Stromal cell of bone marrow (primary cell): ENCODE measurements around the gene PPHLN1.
A peak's percentile ranks its signal among the peaks of the same experiment; 100 is the strongest.
"Not testable (repeated sequence)": the region's sequence is repeated elsewhere in the genome, so short reads cannot be mapped to it uniquely, and the experiment has no call there.

Source experiments
- DNase-seq: peaks from one replicate; pipeline ENCODE4 v3.0.0-alpha.2; 2012; ENCODE audit warnings: low read depth

Gene PPHLN1

DNA sequence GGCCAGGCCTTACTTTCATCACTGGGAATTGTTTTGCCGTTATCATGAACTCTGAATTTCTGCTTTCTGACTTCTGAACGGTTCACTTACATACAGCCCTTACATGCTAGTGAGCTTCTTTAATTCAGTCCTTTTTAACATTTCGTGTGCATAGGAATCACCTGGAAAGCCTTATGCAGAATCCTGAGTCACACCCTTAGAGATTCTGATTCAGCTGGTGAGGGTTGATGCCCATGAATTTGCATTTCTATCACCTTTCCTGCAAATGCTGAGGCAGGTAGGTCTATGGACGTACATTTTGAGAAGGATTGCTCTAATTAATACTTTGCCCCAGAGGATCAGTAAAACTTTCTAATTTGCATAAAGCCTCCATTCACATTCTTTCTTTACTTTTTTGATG lies 44.0 kb downstream of the PPHLN1 start:
- DNase-seq, result no peak

DNA sequence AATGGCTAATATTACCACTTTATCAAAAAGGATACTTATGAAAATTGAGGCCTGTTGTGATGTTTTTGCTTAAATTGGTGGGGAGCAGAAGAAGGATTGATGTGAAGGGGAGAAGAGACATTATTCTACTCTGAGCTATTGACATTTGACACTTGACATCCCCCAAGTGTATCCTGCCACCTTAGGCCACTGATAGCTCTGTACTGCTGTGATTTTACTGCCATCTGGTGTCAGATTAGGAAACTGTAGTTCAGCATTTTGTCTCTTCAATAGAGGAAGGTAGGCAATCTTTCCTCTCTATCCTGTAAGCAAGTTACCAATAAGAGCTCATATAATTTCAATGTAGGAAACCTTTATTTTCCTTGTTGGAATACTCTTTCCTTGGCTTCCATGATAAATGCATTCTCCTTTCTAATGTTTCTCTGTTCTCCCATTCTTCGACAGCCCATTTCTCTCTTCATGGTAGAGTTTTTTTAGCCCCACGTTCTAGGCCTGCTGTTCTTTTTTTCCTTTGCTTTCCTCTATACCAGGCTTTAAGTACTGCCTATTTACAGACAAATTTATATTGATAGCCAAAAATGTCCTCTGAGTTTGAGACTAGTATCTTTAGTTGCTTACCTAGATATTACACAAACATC lies 46.3 kb downstream of the PPHLN1 start:
- peak; percentile 18 for DNase-seq

DNA sequence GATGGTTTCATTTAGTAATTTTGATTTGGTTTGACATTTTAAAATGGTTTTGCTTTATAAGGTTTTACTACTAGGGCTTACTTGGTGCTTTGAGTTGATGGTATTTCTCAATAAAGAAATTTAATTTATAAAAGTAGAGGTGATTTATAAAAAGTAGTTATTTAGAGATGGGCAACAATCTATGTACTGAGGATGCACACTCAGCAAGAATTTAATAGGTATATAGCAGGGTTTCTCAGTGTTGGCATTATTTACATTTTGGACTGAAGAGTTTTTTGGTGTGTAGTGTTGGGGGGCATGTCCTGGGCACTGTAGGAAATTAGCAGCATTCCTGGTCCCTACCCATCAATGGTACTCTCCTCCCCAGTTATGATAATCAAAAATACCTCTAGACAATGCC lies 47.7 kb downstream of the PPHLN1 start:
- DNase-seq, result no peak

DNA sequence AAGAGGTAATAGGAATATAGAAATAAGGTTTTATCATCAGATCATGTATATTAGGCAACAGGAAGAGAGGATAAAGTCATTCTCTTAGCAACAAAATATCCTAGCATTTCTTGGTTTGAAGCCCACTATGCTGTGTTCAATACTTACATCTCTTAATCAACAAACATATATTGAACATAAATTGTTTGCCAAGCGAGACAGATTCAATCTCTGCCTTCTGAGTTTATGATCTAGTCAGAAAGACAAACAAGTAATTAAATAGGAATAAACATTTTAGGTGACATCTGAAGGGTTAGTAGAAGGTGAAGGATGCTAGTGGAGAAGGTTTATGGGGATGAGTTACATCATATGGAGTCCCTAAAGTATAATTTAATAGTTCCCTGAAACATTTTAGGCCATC lies 54.8 kb downstream of the PPHLN1 start:
- no peak for DNase-seq

DNA sequence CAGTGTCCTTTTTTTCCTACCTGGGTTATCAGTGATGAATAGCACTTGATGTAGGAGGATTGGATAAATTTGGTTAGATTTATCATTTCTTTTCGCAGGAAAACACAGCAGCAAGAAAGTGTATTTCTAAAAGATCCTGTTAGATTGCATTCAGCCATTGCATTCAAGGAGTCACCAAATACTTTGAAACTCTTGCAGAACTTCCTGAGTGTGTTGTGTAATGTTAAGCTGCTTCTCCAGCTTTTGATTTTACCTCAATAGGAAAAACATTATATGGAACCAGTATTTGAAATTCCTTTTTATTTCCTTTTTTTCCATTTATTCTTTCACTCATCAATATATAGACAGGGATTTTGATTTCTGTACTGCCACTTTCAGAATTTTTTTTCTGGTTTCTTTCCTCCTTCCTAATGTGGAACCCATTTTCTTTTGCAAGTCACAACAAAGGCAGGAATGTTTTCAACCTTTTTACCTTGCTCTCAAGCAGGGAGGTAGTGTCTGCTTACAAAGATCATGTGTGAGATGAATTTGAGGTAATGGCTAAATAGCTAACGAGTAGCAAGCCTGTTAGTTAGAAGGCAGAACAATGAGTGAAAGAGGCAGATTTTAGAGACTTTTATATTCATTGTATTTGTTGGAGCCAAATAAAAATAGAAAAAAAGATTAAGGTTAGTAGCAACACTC lies 56.2 kb downstream of the PPHLN1 start:
- peak; percentile 3 for DNase-seq

DNA sequence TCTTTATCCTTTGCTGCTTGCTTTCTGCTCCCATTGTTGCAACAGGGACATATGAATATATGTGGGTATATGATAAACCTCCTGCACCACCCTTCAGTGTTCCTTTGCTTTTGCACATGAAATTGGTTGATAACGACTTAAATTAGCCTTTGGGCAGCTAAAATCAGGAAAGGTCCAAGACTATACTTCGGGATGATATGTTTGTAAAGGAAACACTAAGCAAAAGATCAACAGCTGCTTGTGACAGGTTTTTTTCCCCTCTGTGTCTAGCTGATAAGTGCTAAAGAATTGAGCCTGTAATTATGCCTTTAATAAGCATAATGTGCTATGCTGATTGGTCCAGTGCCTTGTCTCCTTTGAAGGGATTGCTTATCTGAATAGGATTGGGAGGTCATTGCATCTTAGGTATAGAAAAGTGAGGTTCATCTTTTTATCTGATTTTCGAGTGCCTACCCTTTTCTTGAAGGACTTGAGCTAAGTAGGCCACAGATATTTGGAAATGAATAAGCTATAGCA lies 59.4 kb downstream of the PPHLN1 start:
- no peak for DNase-seq

DNA sequence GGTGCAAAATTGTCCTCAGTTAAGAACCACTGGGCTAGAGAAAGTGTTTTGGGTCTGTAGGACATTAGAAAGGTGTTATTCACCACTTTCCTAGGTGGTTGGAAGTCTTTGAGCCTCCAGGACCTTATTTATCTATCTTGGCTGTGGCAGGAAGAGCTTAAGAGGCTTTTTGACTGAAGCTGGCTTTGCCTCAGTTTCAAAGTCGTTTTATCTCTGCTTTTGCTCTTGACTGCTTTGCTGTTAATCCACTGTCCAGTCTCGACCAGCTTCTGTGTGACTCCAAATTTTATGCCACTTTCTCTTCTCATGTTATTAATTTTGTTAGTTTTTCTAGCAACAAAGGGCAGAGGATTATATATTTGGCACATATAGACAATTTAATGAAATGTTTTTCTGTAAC lies 60.3 kb downstream of the PPHLN1 start:
- DNase-seq, result no peak

DNA sequence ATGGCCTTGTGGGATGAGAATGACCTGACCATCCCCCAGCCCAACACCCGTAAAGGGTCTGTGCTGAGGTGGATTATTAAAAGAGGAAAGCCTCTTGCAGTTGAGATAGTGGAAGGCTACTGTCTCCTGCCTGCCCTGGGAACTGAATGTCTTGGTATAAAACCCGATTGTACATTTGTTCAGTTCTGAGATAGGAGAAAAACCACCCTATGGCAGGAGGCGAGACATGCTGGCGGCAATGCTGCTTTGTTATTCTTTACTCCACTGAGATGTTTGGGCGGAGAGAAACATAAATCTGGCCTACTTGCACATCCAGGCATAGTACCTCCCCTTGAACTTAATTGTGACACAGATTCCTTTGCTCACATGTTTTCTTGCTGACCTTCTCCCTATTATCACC lies 62.1 kb downstream of the PPHLN1 start:
- DNase-seq, result not testable (repeated sequence)

DNA sequence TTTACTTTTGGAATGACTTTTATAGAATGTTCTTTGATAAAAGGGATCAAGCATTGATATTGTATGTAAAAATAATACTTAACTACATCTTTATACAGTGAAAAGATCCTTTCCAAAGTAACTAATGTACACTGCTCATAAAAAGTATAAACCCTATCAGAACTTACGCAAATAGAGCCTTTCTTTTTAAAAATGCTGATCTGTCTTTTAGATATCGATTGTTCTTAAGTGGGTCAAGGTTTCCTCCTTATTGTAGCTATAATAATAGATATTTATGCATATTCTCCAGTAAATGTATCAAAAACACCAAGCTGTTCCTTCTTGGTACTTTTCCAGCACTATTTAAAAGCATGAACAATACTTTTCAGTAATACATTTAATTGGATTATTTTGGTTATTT lies 68.5 kb downstream of the PPHLN1 start:
- no peak for DNase-seq

DNA sequence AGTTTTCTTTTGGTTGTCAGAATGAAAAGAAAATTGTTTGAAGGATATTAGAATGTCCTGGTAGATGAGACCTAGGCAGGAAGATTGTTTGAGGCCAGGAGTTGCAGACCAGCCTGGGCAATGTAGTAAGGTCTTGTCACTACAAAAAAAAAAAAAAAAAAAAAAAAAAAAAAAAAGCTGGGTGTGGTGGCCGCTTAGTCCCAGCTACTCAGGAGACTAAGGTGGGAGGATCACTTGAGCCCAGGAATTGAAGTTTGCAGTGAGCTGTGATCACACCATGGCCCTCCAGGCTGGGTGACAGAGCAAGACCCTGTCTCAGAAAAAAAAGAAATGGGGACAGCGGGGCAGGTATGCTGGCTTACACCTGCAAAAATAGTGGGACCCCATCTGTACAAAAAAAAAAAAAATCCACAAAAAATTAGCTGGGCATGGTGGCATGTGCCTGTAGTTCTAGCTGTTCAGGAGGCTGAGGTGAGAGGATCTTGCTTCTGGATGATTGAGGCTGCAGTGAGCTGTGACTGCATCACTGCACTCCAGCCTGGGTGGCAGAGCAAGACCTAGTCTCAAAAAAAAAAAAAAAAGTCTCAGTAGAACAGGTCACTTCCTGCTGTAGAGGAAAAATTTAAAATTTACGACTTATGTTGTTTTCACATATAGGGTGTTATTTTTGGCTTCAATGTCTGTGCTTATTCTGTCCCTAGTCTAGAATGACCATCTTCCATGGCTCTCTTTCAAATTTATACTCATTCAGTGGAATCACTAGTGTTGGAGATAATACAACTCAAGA lies 70.7 kb downstream of the PPHLN1 start:
- DNase-seq, result no peak

DNA sequence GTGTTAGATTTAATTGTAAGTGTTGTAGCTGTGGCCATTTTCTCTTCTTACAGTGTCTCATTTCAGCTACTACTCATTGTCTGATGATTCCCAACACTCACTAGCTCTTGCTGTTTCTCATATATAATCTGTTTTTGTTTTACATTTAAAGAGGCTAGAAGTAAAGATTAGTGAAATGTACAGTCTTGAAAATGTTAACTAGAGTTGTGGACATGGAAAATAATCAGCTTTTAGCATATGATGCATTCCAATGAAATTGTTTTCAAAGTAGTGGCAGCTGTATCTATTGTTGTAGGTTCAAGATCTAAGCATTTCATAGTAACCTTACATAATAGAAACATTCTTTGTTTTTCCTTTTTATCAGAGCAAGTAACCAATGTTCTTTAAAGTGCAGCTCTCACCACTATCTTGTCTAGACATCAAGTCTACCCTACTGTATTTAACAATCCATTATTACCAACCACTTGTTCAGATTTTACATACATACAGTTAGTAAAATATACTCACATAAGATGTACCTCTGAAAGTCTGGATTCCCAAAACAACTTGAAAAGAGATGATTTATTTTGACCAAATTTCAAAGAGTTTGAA lies 76.9 kb downstream of the PPHLN1 start:
- DNase-seq, result no peak

DNA sequence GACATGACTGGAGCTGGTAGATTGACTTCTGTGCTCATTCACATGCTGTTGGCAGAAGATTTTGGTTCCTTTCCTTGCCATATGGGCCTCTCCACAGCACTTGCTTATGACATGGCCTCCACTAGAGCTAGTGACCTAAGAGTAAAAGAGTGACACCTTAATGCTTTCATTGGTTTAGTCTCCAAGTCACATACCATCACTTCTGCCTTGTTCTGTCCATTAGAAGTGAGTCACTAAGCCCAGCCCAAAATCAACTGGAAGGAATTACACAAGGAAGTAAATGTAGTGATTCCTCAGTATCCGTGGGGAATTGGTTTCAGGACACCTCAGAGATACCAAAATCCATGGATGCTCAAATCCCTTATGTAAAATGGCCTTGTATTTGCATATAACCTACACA lies 81.3 kb downstream of the PPHLN1 start:
- DNase-seq, result no peak

DNA sequence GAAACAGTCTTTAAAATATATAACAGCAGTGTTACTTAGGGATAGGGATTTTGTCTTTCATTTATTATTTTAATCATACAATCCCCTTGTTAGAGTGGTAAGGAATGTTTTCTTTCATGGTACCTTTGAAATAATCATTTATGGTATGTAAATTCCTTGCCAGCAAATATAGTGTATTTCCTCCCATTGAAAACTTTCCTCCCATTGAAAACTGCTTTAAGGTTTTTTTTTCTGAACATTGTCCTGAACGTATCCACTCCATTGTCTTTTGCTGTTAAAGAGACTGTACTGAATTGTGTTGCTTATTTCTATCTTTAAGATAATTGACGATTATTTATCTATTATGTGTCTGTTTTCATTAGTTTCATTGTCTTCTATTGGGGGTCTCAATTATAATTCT lies 83.5 kb downstream of the PPHLN1 start:
- DNase-seq, result no peak

DNA sequence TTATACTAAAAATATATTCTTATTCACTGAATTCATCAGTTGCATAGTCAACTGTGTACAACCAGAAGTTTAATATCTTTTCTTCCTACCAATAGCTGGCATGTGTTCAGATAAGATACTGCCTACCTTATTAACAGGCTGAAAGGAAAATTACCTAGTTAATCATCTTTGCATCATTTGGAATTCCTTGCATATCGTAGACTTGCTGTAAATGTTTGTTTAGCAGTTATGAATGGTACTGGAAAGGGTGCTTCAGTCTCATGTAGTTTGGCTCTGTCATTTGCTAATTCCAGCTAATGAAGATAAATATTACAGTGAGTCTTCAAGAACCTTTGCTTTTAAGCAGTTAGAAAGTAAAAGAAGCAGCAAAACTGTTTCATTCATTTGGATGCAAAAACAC lies 84.4 kb downstream of the PPHLN1 start:
- DNase-seq, result no peak

DNA sequence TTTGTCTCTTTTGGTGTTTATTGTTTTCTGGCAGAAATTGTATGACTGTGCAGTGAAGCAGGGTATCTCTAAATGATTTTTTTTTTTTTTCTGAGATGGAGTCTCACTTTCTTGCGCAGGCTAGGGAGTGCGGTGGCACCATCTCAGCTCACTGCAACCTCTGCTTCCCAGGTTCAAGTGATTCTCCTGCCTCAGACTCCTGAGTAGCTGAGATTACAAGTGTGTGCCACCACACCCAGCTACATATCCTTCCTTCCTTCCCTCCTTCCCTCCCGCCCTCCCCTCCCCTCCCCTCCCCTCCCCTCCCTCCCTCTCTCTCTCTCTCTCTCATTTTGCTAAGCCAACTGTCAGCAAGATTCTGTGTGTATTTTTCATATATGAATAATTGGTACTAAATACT lies 94.4 kb downstream of the PPHLN1 start:
- DNase-seq, result no peak

DNA sequence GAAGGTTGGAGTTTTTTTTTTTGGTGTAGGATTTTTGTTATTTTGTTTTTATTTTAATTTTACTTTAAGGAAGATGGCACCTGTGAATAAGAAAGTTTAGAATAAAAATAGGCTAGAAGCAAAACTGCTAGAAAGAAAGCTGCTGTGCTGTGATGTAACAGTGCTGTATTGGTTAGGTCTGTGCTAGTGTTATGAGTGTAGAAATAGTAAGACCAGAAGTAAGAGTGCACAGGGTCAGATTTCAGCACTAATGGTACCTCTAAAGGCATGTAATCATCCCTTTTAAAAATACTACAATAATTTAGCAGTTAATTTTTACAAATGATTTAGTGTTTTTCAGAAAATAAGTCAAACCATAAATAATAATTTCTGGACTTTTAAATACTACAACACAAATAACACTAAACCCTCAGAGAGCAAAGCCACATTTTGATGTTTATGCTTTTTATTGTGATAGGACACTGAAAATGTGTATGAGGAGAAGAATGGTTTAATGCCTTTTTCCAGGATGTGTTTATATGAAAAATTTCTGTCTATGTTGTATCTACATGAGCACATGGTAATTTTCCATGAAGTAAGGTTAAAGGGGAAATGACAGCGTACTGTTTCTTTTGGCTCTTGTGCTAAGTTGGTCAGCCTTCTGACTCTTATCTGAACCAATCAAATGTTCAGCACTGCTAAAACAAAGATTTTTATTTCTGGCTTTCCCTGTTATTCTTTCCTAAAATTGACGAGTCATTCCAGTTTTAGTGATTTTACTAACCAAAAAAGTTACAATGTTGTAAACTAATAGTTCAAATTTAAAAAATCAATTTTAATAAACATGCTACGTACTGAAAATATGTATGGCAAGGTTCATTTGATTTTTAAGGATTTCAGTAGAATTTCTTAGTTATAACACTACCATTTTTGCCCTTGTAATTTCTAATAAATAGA lies 96.1 kb downstream of the PPHLN1 start:
- peak; percentile 88 for DNase-seq

DNA sequence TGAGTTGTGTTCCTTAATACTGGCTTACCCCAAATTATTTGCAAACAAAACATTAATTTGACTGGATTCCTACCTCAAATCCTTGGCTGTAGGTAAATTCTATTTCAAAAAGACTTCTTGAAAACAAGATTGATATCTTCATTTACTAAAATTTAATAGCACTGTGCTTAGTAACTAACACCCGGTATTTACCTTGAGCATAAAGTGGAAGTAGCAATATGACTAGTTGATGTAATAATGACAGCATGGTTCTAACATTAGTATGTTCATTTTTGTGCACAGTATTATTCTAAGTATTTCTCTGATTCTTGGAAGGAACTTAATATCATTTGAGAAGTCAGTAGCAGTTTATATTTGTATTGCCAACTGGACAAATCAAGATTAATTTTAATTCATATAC lies 96.8 kb downstream of the PPHLN1 start:
- DNase-seq, result no peak

DNA sequence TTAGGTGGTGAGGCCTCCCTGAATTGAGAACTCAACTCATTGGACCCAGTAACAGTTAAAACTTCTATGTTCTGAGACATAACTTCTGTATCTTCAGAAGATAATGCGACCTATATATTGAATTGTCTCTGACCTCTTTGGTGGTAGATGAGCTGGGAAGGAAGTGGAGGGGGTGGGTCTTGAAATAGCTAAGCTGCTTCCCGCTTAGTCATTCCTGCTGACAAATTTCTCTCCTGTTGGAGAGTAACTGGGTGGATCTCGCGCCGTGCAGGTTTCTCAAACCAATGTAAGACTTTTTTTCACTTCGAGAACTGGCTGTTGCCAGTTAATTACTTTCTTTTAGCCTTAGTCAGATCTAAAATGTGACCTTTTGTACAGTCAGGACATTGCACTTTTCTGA lies 100.8 kb downstream of the PPHLN1 start:
- no peak for DNase-seq

DNA sequence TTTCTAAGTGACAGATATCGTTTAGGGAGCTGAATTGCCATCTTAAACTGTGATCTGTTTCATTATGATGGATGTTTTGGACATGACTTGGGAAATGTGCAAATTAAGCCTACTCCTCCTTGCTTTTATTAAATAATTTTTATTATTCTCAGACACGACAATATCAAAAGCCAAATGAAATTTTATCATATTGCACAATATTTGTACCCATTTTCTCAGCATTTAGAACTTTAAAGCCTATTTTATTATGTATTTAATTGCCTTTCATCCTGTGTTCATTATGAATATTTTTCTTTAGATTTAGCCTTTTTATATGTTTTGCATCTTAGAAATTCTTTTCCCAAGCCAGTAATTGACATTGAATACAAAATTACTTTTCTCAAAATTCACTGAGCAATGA lies 102.9 kb downstream of the PPHLN1 start:
- no peak for DNase-seq

DNA sequence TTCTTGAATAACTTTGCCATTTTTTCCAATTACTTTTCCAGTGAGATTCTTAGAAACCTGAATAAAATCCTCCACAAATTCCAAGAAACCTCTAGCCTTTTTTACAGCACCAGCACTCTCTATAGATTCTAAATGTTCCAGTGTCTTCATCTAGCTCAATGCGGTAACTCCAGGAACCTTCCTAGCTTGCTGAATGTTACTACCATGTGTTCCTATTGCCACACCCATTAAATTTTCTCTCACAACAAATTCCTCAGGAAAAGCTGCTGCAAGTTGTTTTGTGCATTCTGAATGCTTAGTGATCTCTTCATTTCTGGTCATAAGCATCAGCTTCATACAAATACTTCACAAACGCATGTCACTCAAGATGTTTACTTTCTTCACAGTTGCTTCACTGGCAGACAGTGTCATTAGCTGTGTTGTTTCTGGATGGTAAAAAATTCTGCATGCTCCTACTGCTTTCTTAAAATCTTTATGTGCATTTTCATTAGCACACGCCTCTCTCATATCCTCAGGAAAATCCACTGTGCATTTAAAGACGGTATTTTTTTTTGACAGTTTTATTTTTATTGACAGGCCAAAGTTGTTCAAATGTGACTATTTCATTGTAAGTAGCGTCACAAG lies 106.7 kb downstream of the PPHLN1 start:
- no peak for DNase-seq

DNA sequence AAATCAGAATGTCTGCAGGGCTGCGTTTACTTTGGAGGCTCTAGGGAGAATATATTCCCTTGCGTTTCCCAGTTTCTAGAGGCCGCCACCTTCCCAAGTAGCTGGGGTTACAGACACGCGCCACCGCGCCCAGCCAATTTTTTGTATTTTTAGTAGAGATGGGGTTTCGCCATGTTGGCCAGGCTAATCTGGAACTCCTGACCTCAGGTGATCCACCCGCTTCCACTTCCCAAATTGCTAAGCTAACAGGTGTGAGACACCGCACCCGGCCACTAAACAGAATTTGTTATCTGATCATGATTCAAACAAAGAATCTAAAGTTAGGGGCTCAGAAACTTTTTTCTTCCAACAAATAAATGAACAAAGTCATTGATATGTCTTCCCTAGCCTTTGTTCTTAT lies 114.6 kb downstream of the PPHLN1 start:
- DNase-seq, result no peak
